ENCODE data around the gene TSC22D1. TPM values are rescaled to one million over a fixed set of nuclear protein-coding genes. Genes with fewer than 3 reads are reported as not detected.
A peak's percentile ranks its signal among the peaks of the same experiment; 100 is the strongest.

Gene TSC22D1
- 191 TPM for total RNA-seq
- 263 TPM for polyA plus RNA-seq
- long read RNA-seq, donor 1, full-length matches to known transcripts = 28 of 28 reads
- long read RNA-seq, donor 1, partial matches to known transcripts = 0 of 28 reads
- long read RNA-seq, donor 1, other reads (novel, unspliced or antisense) = 0 of 28 reads
- long read RNA-seq, donor 2 = 0 reads
- long read RNA-seq, donor 3, full-length matches to known transcripts = 283 of 288 reads
- long read RNA-seq, donor 3, partial matches to known transcripts = 5 of 288 reads
- long read RNA-seq, donor 3, other reads (novel, unspliced or antisense) = 0 of 288 reads
- long read RNA-seq, donor 4, full-length matches to known transcripts = 88 of 93 reads
- long read RNA-seq, donor 4, partial matches to known transcripts = 5 of 93 reads
- long read RNA-seq, donor 4, other reads (novel, unspliced or antisense) = 0 of 93 reads
- long read RNA-seq, donor 5, full-length matches to known transcripts = 282 of 288 reads
- long read RNA-seq, donor 5, partial matches to known transcripts = 6 of 288 reads
- long read RNA-seq, donor 5, other reads (novel, unspliced or antisense) = 0 of 288 reads
- long read RNA-seq, donor 6, full-length matches to known transcripts = 200 of 206 reads
- long read RNA-seq, donor 6, partial matches to known transcripts = 6 of 206 reads
- long read RNA-seq, donor 6, other reads (novel, unspliced or antisense) = 0 of 206 reads
- long read RNA-seq, donor 7, full-length matches to known transcripts = 206 of 206 reads
- long read RNA-seq, donor 7, partial matches to known transcripts = 0 of 206 reads
- long read RNA-seq, donor 7, other reads (novel, unspliced or antisense) = 0 of 206 reads
- long read RNA-seq, donor 8, full-length matches to known transcripts = 106 of 106 reads
- long read RNA-seq, donor 8, partial matches to known transcripts = 0 of 106 reads
- long read RNA-seq, donor 8, other reads (novel, unspliced or antisense) = 0 of 106 reads
- long read RNA-seq, donor 9, transcript TSC22D1-201 (3 exons, 3,135 nt) = major isoform, 90 of 93 reads
- long read RNA-seq, donor 9, partial matches to known transcripts = 0 of 93 reads
- long read RNA-seq, donor 9, other reads (novel, unspliced or antisense) = 0 of 93 reads
- long read RNA-seq, donor 10, full-length matches to known transcripts = 149 of 149 reads
- long read RNA-seq, donor 10, partial matches to known transcripts = 0 of 149 reads
- long read RNA-seq, donor 10, other reads (novel, unspliced or antisense) = 0 of 149 reads

- under 1% methylated on average over 51 of the region's 51 CpGs for WGBS
These were observed at the start of gene TSC22D1 for GRCh38 chr13:44575741-44576350. TSS of gene TSC22D1 (minus strand) at chr13:44576330. CDS start at chr13:44576074, 256 bp downstream.

DNA sequence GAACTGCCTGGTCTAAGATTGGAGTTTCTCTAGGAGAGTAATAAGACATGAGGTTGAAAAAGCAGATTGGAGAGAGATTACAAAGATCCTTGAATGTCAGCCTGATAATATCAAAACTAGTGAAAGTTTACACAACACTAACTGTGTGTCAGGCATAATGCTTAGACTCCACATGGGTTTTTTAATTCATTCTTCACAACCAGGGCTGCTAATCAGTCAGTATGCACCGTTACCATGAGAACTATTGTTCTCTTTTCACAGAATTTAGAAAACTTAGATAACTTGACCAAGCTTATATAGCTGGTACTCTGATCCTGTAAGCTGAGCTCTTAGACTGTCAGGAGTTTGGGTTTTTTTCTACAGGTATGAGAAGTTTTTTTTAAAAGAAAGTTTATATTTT is 46.6 kb upstream of the TSC22D1 start:
- H3K27ac ChIP-seq (ENCODE audit: low read depth in 1 of 2, low read length in 1 of 2) = no peak overlapping the region
- DNase-seq (ENCODE audit: low read depth in 6 of 9, low spot score in 9 of 9) = no peak
- no peak overlapping the region for H3K4me3 ChIP-seq (ENCODE audit: low read length in 2 of 2)
- WGBS = 93% methylated on average over 1 of the region's 1 CpG
- no peaks in the 10 kb centered on the region for H3K9me3 ChIP-seq (ENCODE audit: control insufficient read depth in 2 of 2, insufficient read depth in 1 of 2, low read length in 1 of 2)
- no peaks in the 10 kb centered on the region for H3K4me1 ChIP-seq (ENCODE audit: control insufficient read depth in 2 of 2, insufficient read depth in 2 of 2, low read length in 2 of 2)
- H3K27me3 ChIP-seq (ENCODE audit: control insufficient read depth in 2 of 2, insufficient read depth in 1 of 2, low read length in 1 of 2) = no peaks in the 10 kb centered on the region
- H3K36me3 ChIP-seq (ENCODE audit: control insufficient read depth in 2 of 2, insufficient read depth in 2 of 2, low read length in 1 of 2) = no peaks in the 10 kb centered on the region

More at GRCh38 chr13:44575741-44576350, at the start of gene TSC22D1:
- Histone ChIP-seq H3K27me3 (ENCODE audit: control insufficient read depth in 2 of 2, insufficient read depth in 1 of 2, low read length in 1 of 2) (peaks cover 0 to 4% of the 10 kb centered on the region in 2 donors), H3K27ac (ENCODE audit: low read depth in 1 of 2, low read length in 1 of 2) (peak within 1 kb of the TSS; percentile 95 to 97), H3K36me3 (ENCODE audit: control insufficient read depth in 2 of 2, insufficient read depth in 2 of 2, low read length in 1 of 2) (peaks cover 7 to 9% of the 10 kb centered on the region in 2 donors), H3K4me3 (ENCODE audit: low read length in 2 of 2) (peak within 1 kb of the TSS; percentile 80 to 97), H3K4me1 (ENCODE audit: control insufficient read depth in 2 of 2, insufficient read depth in 2 of 2, low read length in 2 of 2) (peaks cover 21 to 30% of the 10 kb centered on the region in 2 donors), H3K9me3 (ENCODE audit: control insufficient read depth in 2 of 2, insufficient read depth in 1 of 2, low read length in 1 of 2) (peaks cover 0 to 10% of the 10 kb centered on the region in 2 donors)
- peak in 8 of 9 donors; percentile 41 to 79 (median 53) for DNase-seq (ENCODE audit: low read depth in 6 of 9, low spot score in 9 of 9)

- 86% methylated on average over 1 of the region's 1 CpG for WGBS
- no peak for DNase-seq (ENCODE audit: low read depth in 6 of 9, low spot score in 9 of 9)
- no peaks in the 10 kb centered on the region for H3K9me3 ChIP-seq (ENCODE audit: control insufficient read depth in 2 of 2, insufficient read depth in 1 of 2, low read length in 1 of 2)
These were observed 46.1 kb upstream of the TSC22D1 start for GRCh38 chr13:44622261-44622660.

GRCh38 chr13:44620057-44620456 is 43.9 kb upstream of the TSC22D1 start:
- DNase-seq (ENCODE audit: low read depth in 6 of 9, low spot score in 9 of 9) = no peak
- Histone ChIP-seq H3K27me3 (ENCODE audit: control insufficient read depth in 2 of 2, insufficient read depth in 1 of 2, low read length in 1 of 2) (no peaks in the 10 kb centered on the region), H3K27ac (ENCODE audit: low read depth in 1 of 2, low read length in 1 of 2) (no peak overlapping the region), H3K4me1 (ENCODE audit: control insufficient read depth in 2 of 2, insufficient read depth in 2 of 2, low read length in 2 of 2) (no peaks in the 10 kb centered on the region), H3K36me3 (ENCODE audit: control insufficient read depth in 2 of 2, insufficient read depth in 2 of 2, low read length in 1 of 2) (no peaks in the 10 kb centered on the region), H3K4me3 (ENCODE audit: low read length in 2 of 2) (no peak overlapping the region), H3K9me3 (ENCODE audit: control insufficient read depth in 2 of 2, insufficient read depth in 1 of 2, low read length in 1 of 2) (no peaks in the 10 kb centered on the region)

More at GRCh38 chr13:44622261-44622660, 46.1 kb upstream of the TSC22D1 start:
- no peaks in the 10 kb centered on the region for H3K27me3 ChIP-seq (ENCODE audit: control insufficient read depth in 2 of 2, insufficient read depth in 1 of 2, low read length in 1 of 2)
- no peaks in the 10 kb centered on the region for H3K36me3 ChIP-seq (ENCODE audit: control insufficient read depth in 2 of 2, insufficient read depth in 2 of 2, low read length in 1 of 2)
- H3K27ac ChIP-seq (ENCODE audit: low read depth in 1 of 2, low read length in 1 of 2) = no peak overlapping the region
- H3K4me1 ChIP-seq (ENCODE audit: control insufficient read depth in 2 of 2, insufficient read depth in 2 of 2, low read length in 2 of 2) = no peaks in the 10 kb centered on the region
- no peak overlapping the region for H3K4me3 ChIP-seq (ENCODE audit: low read length in 2 of 2)

- Histone ChIP-seq H3K4me3 (ENCODE audit: low read length in 2 of 2) (no peak overlapping the region), H3K36me3 (ENCODE audit: control insufficient read depth in 2 of 2, insufficient read depth in 2 of 2, low read length in 1 of 2) (no peaks in the 10 kb centered on the region), H3K27ac (ENCODE audit: low read depth in 1 of 2, low read length in 1 of 2) (no peak overlapping the region), H3K27me3 (ENCODE audit: control insufficient read depth in 2 of 2, insufficient read depth in 1 of 2, low read length in 1 of 2) (no peaks in the 10 kb centered on the region), H3K9me3 (ENCODE audit: control insufficient read depth in 2 of 2, insufficient read depth in 1 of 2, low read length in 1 of 2) (no peaks in the 10 kb centered on the region), H3K4me1 (ENCODE audit: control insufficient read depth in 2 of 2, insufficient read depth in 2 of 2, low read length in 2 of 2) (no peaks in the 10 kb centered on the region)
- DNase-seq (ENCODE audit: low read depth in 6 of 9, low spot score in 9 of 9) = no peak
- WGBS = 98% methylated on average over 1 of the region's 1 CpG
These were observed 43.5 kb upstream of the TSC22D1 start for GRCh38 chr13:44619651-44620050.

GRCh38 chr13:44618326-44618725 is 42.2 kb upstream of the TSC22D1 start:
- 93% methylated on average over 1 of the region's 1 CpG for WGBS
- H3K27ac ChIP-seq (ENCODE audit: low read depth in 1 of 2, low read length in 1 of 2) = no peak overlapping the region
- no peaks in the 10 kb centered on the region for H3K36me3 ChIP-seq (ENCODE audit: control insufficient read depth in 2 of 2, insufficient read depth in 2 of 2, low read length in 1 of 2)
- no peaks in the 10 kb centered on the region for H3K4me1 ChIP-seq (ENCODE audit: control insufficient read depth in 2 of 2, insufficient read depth in 2 of 2, low read length in 2 of 2)
- H3K9me3 ChIP-seq (ENCODE audit: control insufficient read depth in 2 of 2, insufficient read depth in 1 of 2, low read length in 1 of 2) = no peaks in the 10 kb centered on the region
- no peaks in the 10 kb centered on the region for H3K27me3 ChIP-seq (ENCODE audit: control insufficient read depth in 2 of 2, insufficient read depth in 1 of 2, low read length in 1 of 2)
- H3K4me3 ChIP-seq (ENCODE audit: low read length in 2 of 2) = no peak overlapping the region
- DNase-seq (ENCODE audit: low read depth in 6 of 9, low spot score in 9 of 9) = no peak

DNA sequence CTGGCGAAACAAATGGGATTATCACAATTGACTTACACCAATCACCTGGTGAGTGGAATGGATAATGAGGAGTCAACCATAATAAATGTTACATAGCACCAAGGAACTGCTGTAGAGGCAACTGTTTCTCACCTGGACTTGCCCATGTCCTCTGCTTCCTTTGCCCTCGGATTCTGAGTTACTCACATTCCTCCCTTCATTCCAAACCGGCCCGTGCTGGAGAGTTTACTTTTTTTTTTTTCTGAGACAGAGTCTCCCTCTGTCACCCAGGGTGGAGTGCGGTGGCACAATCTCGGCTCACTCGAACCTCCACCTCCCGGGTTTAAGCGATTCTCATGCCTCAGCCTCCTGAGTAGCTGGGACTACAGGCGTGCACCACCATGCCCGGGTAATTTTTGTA is 41.5 kb upstream of the TSC22D1 start:
- Histone ChIP-seq H3K9me3 (ENCODE audit: control insufficient read depth in 2 of 2, insufficient read depth in 1 of 2, low read length in 1 of 2) (no peaks in the 10 kb centered on the region), H3K36me3 (ENCODE audit: control insufficient read depth in 2 of 2, insufficient read depth in 2 of 2, low read length in 1 of 2) (no peaks in the 10 kb centered on the region), H3K27me3 (ENCODE audit: control insufficient read depth in 2 of 2, insufficient read depth in 1 of 2, low read length in 1 of 2) (no peaks in the 10 kb centered on the region), H3K4me1 (ENCODE audit: control insufficient read depth in 2 of 2, insufficient read depth in 2 of 2, low read length in 2 of 2) (no peaks in the 10 kb centered on the region), H3K27ac (ENCODE audit: low read depth in 1 of 2, low read length in 1 of 2) (no peak overlapping the region), H3K4me3 (ENCODE audit: low read length in 2 of 2) (no peak overlapping the region)
- DNase-seq (ENCODE audit: low read depth in 6 of 9, low spot score in 9 of 9) = no peak
- 97% methylated on average over 11 of the region's 11 CpGs for WGBS

GRCh38 chr13:44609137-44609536 is 33.0 kb upstream of the TSC22D1 start:
- no peaks in the 10 kb centered on the region for H3K27me3 ChIP-seq (ENCODE audit: control insufficient read depth in 2 of 2, insufficient read depth in 1 of 2, low read length in 1 of 2)
- H3K27ac ChIP-seq (ENCODE audit: low read depth in 1 of 2, low read length in 1 of 2) = no peak overlapping the region
- WGBS = 95% methylated on average over 2 of the region's 2 CpGs
- H3K4me1 ChIP-seq (ENCODE audit: control insufficient read depth in 2 of 2, insufficient read depth in 2 of 2, low read length in 2 of 2) = no peaks in the 10 kb centered on the region
- no peak overlapping the region for H3K4me3 ChIP-seq (ENCODE audit: low read length in 2 of 2)
- no peaks in the 10 kb centered on the region for H3K36me3 ChIP-seq (ENCODE audit: control insufficient read depth in 2 of 2, insufficient read depth in 2 of 2, low read length in 1 of 2)
- H3K9me3 ChIP-seq (ENCODE audit: control insufficient read depth in 2 of 2, insufficient read depth in 1 of 2, low read length in 1 of 2) = no peaks in the 10 kb centered on the region
- DNase-seq (ENCODE audit: low read depth in 6 of 9, low spot score in 9 of 9) = no peak
